ENCODE data around the gene GSTK1.
"Not testable (repeated sequence)": the region's sequence is repeated elsewhere in the genome, so short reads cannot be mapped to it uniquely, and the experiment has no call there.

GSTK1 gene

GRCh38 chr7:143263266-143264195 is at the start of gene GSTK1:
GSTK1 (plus strand) TSS chr7:143263441; CDS start chr7:143263514, 73 bp downstream.
- no peak for TF ChIP-seq ZNF274 (IDR thresholded peaks at IDR 0.05; ENCODE audit: low read depth, low read length)
- no peak for TF ChIP-seq YY1 (IDR thresholded peaks at IDR 0.05; ENCODE audit: insufficient read depth, insufficient read length)
- TF ChIP-seq SUZ12 (IDR thresholded peaks at IDR 0.05; ENCODE audit: extremely low read depth, insufficient read depth, insufficient read length) = no peak
- no peak for DNase-seq (ENCODE audit: low read depth, low spot score)
- Histone ChIP-seq H3K27me3 (ENCODE audit: insufficient read depth, insufficient read length) (no peaks in the 10 kb centered on the region), H3K36me3 (ENCODE audit: insufficient read depth, insufficient read length, low read length) (peaks cover 9% of the 10 kb centered on the region), H3K4me1 (ENCODE audit: insufficient read depth, insufficient read length) (no peaks in the 10 kb centered on the region), H3K9me3 (ENCODE audit: insufficient read depth, low read length) (no peaks in the 10 kb centered on the region), H3K9ac (ENCODE audit: insufficient read length, low read depth) (peak within 1 kb of the TSS; percentile 64), H3K4me3 (ENCODE audit: insufficient read length, low read depth) (peak within 1 kb of the TSS; percentile 46)

GRCh38 chr7:143213478-143213877 is 49.8 kb upstream of the GSTK1 start:
- DNase-seq (ENCODE audit: low read depth, low spot score); H3K4me1 ChIP-seq (ENCODE audit: insufficient read depth, insufficient read length); H3K9ac ChIP-seq (ENCODE audit: insufficient read length, low read depth); H3K27me3 ChIP-seq (ENCODE audit: insufficient read depth, insufficient read length); H3K9me3 ChIP-seq (ENCODE audit: insufficient read depth, low read length); H3K4me3 ChIP-seq (ENCODE audit: insufficient read length, low read depth); H3K36me3 ChIP-seq (ENCODE audit: insufficient read depth, insufficient read length, low read length): not testable (repeated sequence)

- H3K9me3 ChIP-seq (ENCODE audit: insufficient read depth, low read length) = no peaks in the 10 kb centered on the region
- no peak for TF ChIP-seq YY1 (IDR thresholded peaks at IDR 0.05; ENCODE audit: insufficient read depth, insufficient read length)
- TF ChIP-seq SUZ12 (IDR thresholded peaks at IDR 0.05; ENCODE audit: extremely low read depth, insufficient read depth, insufficient read length) = no peak
- no peak for TF ChIP-seq ZNF274 (IDR thresholded peaks at IDR 0.05; ENCODE audit: low read depth, low read length)
- no peaks in the 10 kb centered on the region for H3K4me1 ChIP-seq (ENCODE audit: insufficient read depth, insufficient read length)
- no peak overlapping the region for H3K4me3 ChIP-seq (ENCODE audit: insufficient read length, low read depth)
- DNase-seq (ENCODE audit: low read depth, low spot score) = peak; percentile 82
- H3K27me3 ChIP-seq (ENCODE audit: insufficient read depth, insufficient read length) = no peaks in the 10 kb centered on the region
- H3K9ac ChIP-seq (ENCODE audit: insufficient read length, low read depth) = no peak overlapping the region
- H3K36me3 ChIP-seq (ENCODE audit: insufficient read depth, insufficient read length, low read length) = no peaks in the 10 kb centered on the region
These were observed 48.2 kb upstream of the GSTK1 start for GRCh38 chr7:143214789-143215679.

- TF ChIP-seq YY1 (IDR thresholded peaks at IDR 0.05; ENCODE audit: insufficient read depth, insufficient read length) = no peak
- TF ChIP-seq ZNF274 (IDR thresholded peaks at IDR 0.05; ENCODE audit: low read depth, low read length) = no peak
- TF ChIP-seq SUZ12 (IDR thresholded peaks at IDR 0.05; ENCODE audit: extremely low read depth, insufficient read depth, insufficient read length) = no peak
- DNase-seq (ENCODE audit: low read depth, low spot score) = no peak
- H3K9me3 ChIP-seq (ENCODE audit: insufficient read depth, low read length) = no peaks in the 10 kb centered on the region
- H3K36me3 ChIP-seq (ENCODE audit: insufficient read depth, insufficient read length, low read length) = no peaks in the 10 kb centered on the region
- no peaks in the 10 kb centered on the region for H3K4me1 ChIP-seq (ENCODE audit: insufficient read depth, insufficient read length)
- no peak overlapping the region for H3K9ac ChIP-seq (ENCODE audit: insufficient read length, low read depth)
- no peak overlapping the region for H3K4me3 ChIP-seq (ENCODE audit: insufficient read length, low read depth)
- H3K27me3 ChIP-seq (ENCODE audit: insufficient read depth, insufficient read length) = no peaks in the 10 kb centered on the region
These were observed 47.1 kb upstream of the GSTK1 start for GRCh38 chr7:143216151-143216550.

- H3K36me3 ChIP-seq (ENCODE audit: insufficient read depth, insufficient read length, low read length) = no peaks in the 10 kb centered on the region
- H3K9me3 ChIP-seq (ENCODE audit: insufficient read depth, low read length) = no peaks in the 10 kb centered on the region
- TF ChIP-seq YY1 (IDR thresholded peaks at IDR 0.05; ENCODE audit: insufficient read depth, insufficient read length) (no peak), SUZ12 (IDR thresholded peaks at IDR 0.05; ENCODE audit: extremely low read depth, insufficient read depth, insufficient read length) (no peak), ZNF274 (IDR thresholded peaks at IDR 0.05; ENCODE audit: low read depth, low read length) (no peak)
- no peak for DNase-seq (ENCODE audit: low read depth, low spot score)
- no peak overlapping the region for H3K4me3 ChIP-seq (ENCODE audit: insufficient read length, low read depth)
- H3K27me3 ChIP-seq (ENCODE audit: insufficient read depth, insufficient read length) = no peaks in the 10 kb centered on the region
- no peak overlapping the region for H3K9ac ChIP-seq (ENCODE audit: insufficient read length, low read depth)
- no peaks in the 10 kb centered on the region for H3K4me1 ChIP-seq (ENCODE audit: insufficient read depth, insufficient read length)
These were observed 46.6 kb upstream of the GSTK1 start for GRCh38 chr7:143216686-143217085.

- Histone ChIP-seq H3K27me3 (ENCODE audit: insufficient read depth, insufficient read length) (no peaks in the 10 kb centered on the region), H3K4me3 (ENCODE audit: insufficient read length, low read depth) (no peak overlapping the region), H3K9ac (ENCODE audit: insufficient read length, low read depth) (no peak overlapping the region), H3K36me3 (ENCODE audit: insufficient read depth, insufficient read length, low read length) (no peaks in the 10 kb centered on the region), H3K9me3 (ENCODE audit: insufficient read depth, low read length) (no peaks in the 10 kb centered on the region), H3K4me1 (ENCODE audit: insufficient read depth, insufficient read length) (no peaks in the 10 kb centered on the region)
- TF ChIP-seq YY1 (IDR thresholded peaks at IDR 0.05; ENCODE audit: insufficient read depth, insufficient read length) (no peak), SUZ12 (IDR thresholded peaks at IDR 0.05; ENCODE audit: extremely low read depth, insufficient read depth, insufficient read length) (no peak), ZNF274 (IDR thresholded peaks at IDR 0.05; ENCODE audit: low read depth, low read length) (no peak)
- DNase-seq (ENCODE audit: low read depth, low spot score) = no peak
These were observed 45.4 kb upstream of the GSTK1 start for GRCh38 chr7:143217806-143218205.

- no peak overlapping the region for H3K4me3 ChIP-seq (ENCODE audit: insufficient read length, low read depth)
- no peaks in the 10 kb centered on the region for H3K9me3 ChIP-seq (ENCODE audit: insufficient read depth, low read length)
- no peak overlapping the region for H3K9ac ChIP-seq (ENCODE audit: insufficient read length, low read depth)
- no peaks in the 10 kb centered on the region for H3K36me3 ChIP-seq (ENCODE audit: insufficient read depth, insufficient read length, low read length)
- H3K27me3 ChIP-seq (ENCODE audit: insufficient read depth, insufficient read length) = no peaks in the 10 kb centered on the region
- TF ChIP-seq SUZ12 (IDR thresholded peaks at IDR 0.05; ENCODE audit: extremely low read depth, insufficient read depth, insufficient read length) = no peak
- TF ChIP-seq YY1 (IDR thresholded peaks at IDR 0.05; ENCODE audit: insufficient read depth, insufficient read length) = no peak
- no peak for TF ChIP-seq ZNF274 (IDR thresholded peaks at IDR 0.05; ENCODE audit: low read depth, low read length)
- H3K4me1 ChIP-seq (ENCODE audit: insufficient read depth, insufficient read length) = no peaks in the 10 kb centered on the region
- DNase-seq (ENCODE audit: low read depth, low spot score) = no peak
These were observed 42.0 kb upstream of the GSTK1 start for GRCh38 chr7:143221286-143221685.
